Central memory CD4-positive, alpha-beta T cell (primary cell): ENCODE measurements around the gene LRP1.

Source experiments
- DNase-seq: peaks from one replicate; pipeline ENCODE4 v3.0.0; 2022

LRP1 gene

GRCh38 chr12:57178213-57178612, 49.9 kb downstream of the LRP1 start:
- no peak for DNase-seq

- DNase-seq = no peak
Observed at GRCh38 chr12:57179331-57180086, 51.2 kb downstream of the LRP1 start.

GRCh38 chr12:57180321-57180989, 52.2 kb downstream of the LRP1 start:
- no peak for DNase-seq

- DNase-seq = no peak
Observed at GRCh38 chr12:57181072-57181471, 52.8 kb downstream of the LRP1 start.

DNA sequence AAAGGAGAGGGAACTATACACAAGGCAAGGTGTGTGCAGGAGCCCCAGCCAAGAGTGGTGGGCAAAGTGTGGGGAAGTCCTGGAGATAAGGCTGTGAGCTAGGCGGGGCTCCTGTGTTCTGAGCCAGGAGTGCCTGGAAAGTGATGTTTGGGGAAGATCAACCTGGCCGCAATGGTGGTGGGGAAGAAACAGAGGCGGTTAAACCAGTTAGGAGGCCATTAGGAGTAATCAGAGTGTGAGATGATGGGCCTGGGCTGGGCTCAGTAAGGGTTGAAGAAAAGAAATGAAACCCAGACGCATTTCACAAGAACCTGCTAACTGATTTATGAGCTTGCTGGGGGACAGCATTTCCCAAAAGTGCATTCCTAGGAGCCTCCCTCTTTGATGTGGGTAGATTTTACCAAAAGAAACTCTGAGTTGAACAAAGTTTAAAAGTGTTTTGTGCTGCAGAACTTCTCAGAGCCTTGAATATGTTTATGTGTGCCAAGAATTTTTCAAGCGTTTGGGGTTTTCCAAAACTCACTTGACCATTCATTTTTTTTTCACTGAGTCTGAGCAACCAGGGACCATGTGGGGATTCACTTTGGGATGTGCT, 53.4 kb downstream of the LRP1 start:
- DNase-seq = no peak

DNA sequence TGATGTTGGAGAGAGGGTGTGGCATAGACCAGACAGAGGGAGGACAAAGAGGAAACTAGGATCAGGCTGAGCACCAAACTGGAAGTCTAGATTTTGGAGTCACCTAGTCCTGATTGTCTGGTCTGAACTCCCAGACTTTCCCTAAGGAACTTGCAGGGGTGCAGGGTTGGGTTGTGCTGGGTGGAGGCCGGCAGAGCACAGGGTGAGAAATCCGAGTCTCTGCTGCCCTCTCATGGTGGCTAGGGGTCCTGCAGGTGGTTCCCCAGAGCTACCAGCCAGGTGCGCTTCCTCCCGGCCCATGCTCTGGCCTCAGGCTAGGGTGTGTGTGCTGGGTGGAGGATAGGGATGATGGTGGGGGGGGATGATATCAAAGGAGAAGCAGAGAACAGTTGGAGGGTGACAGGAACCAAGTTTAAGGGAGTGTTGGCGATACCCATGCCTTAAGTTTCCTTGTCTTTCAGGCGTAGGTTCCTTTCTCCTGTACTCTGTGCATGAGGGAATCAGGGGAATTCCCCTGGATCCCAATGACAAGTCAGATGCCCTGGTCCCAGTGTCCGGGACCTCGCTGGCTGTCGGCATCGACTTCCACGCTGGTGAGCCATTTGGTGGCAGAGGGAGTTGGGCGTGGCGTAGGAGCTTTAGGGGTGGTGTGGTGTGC, 54.8 kb downstream of the LRP1 start:
- peak; percentile 70 for DNase-seq

DNA sequence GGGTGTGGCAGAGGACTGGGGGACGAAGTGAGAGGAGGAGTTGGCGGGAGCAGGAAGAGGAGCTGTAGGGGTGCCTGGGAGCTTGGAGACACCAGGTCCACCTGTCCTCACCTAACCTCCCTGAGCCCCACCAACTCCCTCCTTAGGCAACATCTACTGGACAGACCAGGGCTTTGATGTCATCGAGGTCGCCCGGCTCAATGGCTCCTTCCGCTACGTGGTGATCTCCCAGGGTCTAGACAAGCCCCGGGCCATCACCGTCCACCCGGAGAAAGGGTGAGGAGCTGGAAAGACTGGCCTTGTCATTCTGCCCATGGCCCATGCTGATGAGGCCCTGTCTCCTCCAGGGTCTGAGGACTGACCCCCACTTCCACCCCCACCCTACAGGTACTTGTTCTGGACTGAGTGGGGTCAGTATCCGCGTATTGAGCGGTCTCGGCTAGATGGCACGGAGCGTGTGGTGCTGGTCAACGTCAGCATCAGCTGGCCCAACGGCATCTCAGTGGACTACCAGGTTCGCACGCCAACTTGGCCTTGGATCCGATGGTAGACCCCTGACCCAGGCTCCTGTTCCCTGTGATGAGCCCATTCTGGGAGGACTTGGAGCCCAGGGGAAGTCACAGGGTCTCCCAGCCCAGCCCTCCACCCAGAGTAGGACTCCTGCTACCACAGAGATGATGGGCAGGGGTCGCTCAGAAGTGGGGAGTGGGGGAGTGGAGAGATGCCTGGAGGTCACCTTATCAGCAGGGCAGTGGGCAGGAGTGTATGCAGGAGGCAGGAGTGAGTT, 55.8 kb downstream of the LRP1 start:
- DNase-seq = no peak

DNA sequence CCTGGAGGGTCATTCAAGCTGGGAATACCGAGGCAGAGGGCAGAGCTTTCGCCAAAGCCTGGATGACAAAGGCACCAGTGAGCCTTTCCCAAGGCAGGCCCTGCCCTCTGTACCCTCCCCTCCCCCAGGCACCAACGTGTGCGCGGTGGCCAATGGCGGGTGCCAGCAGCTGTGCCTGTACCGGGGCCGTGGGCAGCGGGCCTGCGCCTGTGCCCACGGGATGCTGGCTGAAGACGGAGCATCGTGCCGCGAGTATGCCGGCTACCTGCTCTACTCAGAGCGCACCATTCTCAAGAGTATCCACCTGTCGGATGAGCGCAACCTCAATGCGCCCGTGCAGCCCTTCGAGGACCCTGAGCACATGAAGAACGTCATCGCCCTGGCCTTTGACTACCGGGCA, 57.1 kb downstream of the LRP1 start:
- DNase-seq = no peak

GRCh38 chr12:57185906-57186508, 57.7 kb downstream of the LRP1 start:
- DNase-seq = no peak

DNA sequence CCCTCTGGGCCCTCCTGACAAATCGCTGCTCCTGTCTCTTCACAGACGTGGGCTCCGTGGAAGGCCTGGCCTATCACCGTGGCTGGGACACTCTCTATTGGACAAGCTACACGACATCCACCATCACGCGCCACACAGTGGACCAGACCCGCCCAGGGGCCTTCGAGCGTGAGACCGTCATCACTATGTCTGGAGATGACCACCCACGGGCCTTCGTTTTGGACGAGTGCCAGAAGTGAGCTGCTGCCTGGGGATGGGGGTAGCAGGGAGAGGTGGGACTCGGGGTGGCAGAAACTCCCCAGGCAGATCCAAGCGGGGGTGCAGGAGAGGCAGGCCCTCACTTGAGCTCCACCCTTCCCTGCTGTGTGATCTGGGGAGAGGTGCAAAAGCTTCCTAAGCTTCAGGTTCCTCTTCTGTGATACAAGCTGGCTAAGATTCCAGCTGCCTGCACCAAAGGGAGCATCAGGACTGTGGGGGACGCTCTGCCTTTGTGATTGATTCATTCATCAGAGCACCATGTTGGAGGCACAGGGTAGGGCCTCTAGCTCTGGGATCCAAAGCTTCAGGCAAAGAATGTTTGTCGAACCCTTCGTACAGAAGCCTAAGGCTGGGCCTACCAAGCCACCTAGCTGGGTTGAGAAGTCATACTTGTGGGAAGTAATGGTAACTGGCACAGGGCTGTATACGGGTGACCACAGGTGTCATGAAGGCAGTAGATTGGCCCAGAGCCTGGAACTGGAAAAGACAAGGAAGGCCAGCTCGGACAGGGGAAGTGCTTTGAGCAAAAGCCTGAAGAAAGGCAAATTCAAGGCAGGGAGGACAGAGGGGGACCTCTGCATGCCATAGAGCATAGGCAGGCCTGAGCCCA, 59.2 kb downstream of the LRP1 start:
- DNase-seq = no peak

- DNase-seq = no peak
Observed at GRCh38 chr12:57188090-57188425, 59.8 kb downstream of the LRP1 start.

DNA sequence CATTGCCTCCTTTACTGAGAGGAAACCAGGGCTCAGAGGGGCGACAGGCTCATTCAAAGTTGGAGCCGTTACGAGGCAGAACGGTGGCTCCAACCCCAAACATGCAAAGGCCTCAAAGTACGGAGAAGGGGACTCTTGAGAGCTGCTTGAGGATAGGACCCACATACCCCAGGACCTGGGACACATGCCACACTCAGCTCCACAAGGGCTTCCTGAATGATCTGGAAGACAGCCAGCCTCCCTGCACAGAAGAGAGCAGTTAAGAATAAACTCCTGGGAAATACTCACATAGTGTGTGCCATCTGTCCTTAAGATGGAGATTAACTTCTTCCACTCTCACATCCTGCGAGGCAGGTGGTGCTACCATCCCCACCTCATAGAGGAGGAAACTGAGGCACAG, 61.8 kb downstream of the LRP1 start:
- no peak for DNase-seq

DNA sequence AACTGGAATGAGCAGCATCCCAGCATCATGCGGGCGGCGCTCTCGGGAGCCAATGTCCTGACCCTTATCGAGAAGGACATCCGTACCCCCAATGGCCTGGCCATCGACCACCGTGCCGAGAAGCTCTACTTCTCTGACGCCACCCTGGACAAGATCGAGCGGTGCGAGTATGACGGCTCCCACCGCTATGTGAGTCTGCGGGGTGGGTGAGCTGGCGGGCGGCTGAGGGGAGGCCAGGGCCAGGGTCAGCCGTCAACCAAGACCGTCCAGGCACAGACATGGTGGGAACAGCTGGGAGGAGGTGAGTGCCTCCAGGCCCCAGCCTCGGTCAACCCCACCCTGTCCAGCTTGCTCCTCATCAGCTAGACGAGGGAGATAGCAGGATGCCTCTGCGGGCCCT, 62.5 kb downstream of the LRP1 start:
- no peak for DNase-seq

DNA sequence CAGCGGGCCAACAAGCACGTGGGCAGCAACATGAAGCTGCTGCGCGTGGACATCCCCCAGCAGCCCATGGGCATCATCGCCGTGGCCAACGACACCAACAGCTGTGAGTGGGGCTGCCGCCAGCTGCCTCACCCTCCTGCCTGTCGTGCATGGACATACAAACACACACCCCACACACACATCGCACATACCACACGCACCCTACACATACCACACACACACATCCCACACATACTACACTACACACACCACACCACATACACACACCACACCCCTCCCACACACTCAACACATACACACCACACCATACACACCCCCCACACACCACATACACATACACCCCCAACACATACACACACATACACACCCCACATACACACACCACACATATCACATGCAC, 63.1 kb downstream of the LRP1 start:
- DNase-seq = no peak

GRCh38 chr12:57192920-57193319, 64.6 kb downstream of the LRP1 start:
- DNase-seq = no peak

DNA sequence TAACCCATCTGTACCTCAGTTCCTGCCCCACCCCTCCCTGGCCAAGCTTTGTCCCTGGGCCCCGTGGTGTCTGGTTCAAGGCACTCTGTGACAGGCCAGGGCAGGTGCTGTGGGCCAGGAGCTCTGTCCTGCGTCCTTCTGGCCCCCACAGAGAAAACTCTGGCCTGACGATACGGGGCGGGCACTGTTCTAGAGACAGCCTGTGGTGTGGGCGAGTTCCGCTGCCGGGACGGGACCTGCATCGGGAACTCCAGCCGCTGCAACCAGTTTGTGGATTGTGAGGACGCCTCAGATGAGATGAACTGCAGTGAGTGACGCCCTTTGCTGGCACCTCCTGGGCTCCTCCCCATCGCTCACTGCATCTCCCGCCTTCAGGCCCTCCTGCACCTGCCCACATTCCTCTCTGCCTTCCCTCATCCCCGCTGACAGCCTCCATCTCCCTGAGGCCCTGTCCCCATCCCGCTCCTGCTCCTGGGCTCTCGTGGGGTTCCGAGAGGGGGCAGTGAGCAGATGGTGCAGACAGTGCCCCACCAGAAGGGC, 65.5 kb downstream of the LRP1 start:
- no peak for DNase-seq

- DNase-seq = no peak
Observed at GRCh38 chr12:57194253-57194652, 66.0 kb downstream of the LRP1 start.

- DNase-seq = no peak
Observed at GRCh38 chr12:57195186-57195585, 66.9 kb downstream of the LRP1 start.

DNA sequence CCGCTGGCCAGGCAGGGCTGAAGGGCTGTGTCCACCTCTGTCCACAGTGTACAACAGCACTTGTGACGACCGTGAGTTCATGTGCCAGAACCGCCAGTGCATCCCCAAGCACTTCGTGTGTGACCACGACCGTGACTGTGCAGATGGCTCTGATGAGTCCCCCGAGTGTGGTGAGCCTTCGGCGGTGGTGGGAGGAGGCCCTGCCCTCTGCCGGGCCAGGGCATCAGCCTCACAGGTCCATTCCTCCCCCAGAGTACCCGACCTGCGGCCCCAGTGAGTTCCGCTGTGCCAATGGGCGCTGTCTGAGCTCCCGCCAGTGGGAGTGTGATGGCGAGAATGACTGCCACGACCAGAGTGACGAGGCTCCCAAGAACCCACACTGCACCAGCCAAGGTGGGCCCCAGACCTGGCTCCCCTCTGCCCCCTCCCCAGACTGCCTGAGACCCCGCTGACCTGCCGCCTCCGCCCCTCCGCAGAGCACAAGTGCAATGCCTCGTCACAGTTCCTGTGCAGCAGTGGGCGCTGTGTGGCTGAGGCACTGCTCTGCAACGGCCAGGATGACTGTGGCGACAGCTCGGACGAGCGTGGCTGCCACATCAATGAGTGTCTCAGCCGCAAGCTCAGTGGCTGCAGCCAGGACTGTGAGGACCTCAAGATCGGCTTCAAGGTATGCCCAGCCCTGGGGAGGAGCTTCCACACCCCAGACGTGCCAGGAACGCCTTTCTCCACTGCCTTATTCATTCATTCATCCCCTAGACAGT, 67.5 kb downstream of the LRP1 start:
- DNase-seq = no peak

GRCh38 chr12:57196439-57196838, 68.2 kb downstream of the LRP1 start:
- DNase-seq = no peak
